NB4 (cell line): ENCODE results near the gene ZNF77.
A peak's percentile ranks its signal among the peaks of the same experiment; 100 is the strongest.

ENCODE experiments used
- DNase-seq: peaks from one replicate; pipeline ENCODE4 v3.0.0; 2010; ENCODE audit warnings: low read depth
- H3K4me3 ChIP-seq: one replicate; pipeline ENCODE4 v1.5.1; 2011; ENCODE audit warnings: mild to moderate bottlenecking, low read depth, low read length, moderate library complexity
- MYC ChIP-seq: IDR thresholded peaks from 2 replicates; pipeline ENCODE4 v1.6.1; 2011; ENCODE audit warnings: low read depth, low read length
- POLR2A ChIP-seq: IDR thresholded peaks from 2 replicates; pipeline ENCODE4 v1.6.1; 2011; ENCODE audit warnings: mild to moderate bottlenecking; ENCODE audit not compliant: insufficient read length; ENCODE audit errors: extremely low read depth
- TF ChIP-seq, protein P1 (sequence below): IDR thresholded peaks from 2 replicates; pipeline ENCODE4 v1.6.1; 2011; ENCODE audit warnings: low read depth, low read length
- TF ChIP-seq, protein P2 (sequence below): IDR thresholded peaks from one replicate; pipeline ENCODE4 v1.5.1; 2012; ENCODE audit warnings: low read depth, low read length

Gene ZNF77

DNA sequence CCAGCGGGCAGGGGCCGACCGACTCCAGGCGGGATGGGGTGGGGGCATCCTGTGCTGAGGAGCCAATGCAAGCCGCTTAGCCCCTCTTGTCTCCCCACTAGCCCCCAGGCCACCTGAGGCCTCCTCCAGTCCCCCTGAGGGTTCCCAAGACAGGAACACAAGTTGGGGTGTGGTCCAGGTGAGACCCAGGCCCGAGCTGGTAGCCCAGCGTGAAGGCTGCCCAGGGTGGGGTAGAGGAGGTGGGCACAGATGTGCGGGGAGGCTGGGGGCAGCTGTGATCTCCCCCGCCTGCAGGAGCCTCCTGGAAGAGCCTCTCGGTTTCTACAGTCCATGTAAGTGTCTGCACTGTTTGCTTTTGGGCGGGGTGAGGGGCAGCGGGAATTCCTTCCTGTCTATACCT lies 43.0 kb upstream of the ZNF77 start:
- H3K4me3 ChIP-seq = no peak overlapping the region
- TF ChIP-seq POLR2A (no peak), MYC (no peak)
- TF ChIP-seq, protein P1, sequence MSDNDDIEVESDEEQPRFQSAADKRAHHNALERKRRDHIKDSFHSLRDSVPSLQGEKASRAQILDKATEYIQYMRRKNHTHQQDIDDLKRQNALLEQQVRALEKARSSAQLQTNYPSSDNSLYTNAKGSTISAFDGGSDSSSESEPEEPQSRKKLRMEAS = no peak
- TF ChIP-seq, protein P2, sequence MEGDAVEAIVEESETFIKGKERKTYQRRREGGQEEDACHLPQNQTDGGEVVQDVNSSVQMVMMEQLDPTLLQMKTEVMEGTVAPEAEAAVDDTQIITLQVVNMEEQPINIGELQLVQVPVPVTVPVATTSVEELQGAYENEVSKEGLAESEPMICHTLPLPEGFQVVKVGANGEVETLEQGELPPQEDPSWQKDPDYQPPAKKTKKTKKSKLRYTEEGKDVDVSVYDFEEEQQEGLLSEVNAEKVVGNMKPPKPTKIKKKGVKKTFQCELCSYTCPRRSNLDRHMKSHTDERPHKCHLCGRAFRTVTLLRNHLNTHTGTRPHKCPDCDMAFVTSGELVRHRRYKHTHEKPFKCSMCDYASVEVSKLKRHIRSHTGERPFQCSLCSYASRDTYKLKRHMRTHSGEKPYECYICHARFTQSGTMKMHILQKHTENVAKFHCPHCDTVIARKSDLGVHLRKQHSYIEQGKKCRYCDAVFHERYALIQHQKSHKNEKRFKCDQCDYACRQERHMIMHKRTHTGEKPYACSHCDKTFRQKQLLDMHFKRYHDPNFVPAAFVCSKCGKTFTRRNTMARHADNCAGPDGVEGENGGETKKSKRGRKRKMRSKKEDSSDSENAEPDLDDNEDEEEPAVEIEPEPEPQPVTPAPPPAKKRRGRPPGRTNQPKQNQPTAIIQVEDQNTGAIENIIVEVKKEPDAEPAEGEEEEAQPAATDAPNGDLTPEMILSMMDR = no peak
- DNase-seq = no peak

DNA sequence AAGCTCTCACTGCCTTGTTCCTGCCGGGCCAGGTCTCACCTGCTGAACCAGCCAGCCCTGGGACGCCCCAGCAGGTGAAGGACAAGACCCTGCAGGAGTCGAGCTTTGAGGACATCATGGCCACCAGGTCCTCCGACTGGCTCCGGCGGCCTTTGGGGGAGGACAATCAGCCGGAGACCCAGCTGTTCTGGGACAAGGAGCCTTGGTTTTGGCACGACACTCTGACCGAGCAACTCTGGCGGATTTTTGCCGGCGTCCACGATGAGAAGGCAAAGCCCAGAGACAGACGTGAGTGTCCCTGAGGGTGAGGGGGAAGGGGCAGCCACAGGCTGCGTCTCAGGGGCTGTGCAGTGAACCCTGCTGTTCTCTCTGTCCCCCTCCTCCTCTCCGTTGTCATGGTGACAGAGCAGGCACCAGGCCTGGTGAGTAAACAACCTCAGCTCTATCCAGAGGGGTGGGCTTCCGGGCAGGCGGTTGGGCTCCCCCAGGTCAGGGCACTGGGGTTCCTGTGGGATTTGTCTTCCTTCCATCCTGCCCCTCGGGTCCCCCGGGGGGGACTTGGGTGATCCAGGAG lies 42.3 kb upstream of the ZNF77 start:
- no peak overlapping the region for H3K4me3 ChIP-seq
- TF ChIP-seq, protein P2 = no peak
- TF ChIP-seq, protein P1 = no peak
- TF ChIP-seq POLR2A (no peak), MYC (no peak)
- no peak for DNase-seq

DNA sequence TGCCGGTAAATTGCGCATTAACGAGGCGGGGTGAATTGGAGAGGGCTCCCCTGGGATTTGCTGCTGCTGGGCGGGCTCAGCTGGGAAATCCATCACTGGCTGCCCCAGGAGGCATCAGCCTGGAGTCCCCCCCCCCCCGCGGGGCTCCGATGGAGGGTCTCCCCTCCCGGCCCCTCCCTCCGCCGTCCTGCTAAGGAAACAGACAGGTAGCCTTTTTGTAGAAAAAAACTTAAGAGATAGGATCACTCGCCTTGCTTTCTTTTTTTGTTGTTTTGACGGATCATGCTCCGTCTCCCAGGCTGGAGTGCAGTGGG lies 39.4 kb upstream of the ZNF77 start:
- no peak for DNase-seq
- no peak overlapping the region for H3K4me3 ChIP-seq
- no peak for TF ChIP-seq POLR2A
- TF ChIP-seq, protein P1 = 0 out of 2 replicates have a peak, but pooled peaks have one; percentile 26

DNA sequence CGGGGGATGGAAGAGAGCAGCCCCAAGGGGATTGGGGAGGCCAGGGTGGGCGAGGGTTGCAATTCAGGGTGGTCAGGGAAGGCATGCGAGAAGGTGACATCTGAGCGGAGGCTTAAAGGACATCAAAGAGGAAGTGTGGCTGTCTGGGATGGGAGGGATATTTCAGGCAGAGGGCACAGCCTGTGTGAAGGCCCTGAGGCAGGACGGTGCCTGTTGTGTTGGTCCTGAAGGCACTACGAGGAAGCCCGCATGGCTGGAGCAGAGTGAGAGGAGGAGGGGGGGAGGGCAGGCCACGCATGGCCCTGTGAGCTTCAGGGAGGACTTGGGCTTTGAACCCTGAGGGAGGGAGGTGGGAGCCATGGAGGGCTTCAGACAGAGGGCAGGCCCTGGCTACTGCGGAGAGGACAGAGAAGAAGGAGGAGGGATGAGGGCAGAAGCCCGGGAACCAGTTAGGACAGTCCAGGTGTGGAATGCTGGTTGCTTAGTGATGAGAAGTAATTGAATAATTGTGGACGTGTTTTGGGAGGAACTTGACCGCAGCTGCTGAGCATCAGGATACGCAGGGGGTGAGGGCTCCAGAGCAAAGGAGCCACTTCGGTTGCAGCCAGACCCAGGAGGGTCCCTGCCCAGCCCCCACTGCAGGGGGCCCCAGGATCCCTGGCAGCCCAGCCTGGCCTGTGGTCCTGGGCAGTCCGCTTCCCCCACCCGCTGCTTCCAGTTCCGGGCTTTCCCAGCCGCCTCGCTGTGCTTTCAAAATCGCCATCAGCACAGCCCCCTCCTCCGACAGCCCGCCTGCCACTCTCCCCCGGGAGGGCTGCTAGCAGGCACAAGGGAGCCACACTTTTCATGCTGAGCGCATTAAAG lies 38.8 kb upstream of the ZNF77 start:
- TF ChIP-seq, protein P1 = no peak
- TF ChIP-seq MYC = 0 out of 2 replicates have a peak, but pooled peaks have one; percentile 23
- TF ChIP-seq, protein P2 = no peak
- H3K4me3 ChIP-seq = no peak overlapping the region
- peak; percentile 88 for DNase-seq

DNA sequence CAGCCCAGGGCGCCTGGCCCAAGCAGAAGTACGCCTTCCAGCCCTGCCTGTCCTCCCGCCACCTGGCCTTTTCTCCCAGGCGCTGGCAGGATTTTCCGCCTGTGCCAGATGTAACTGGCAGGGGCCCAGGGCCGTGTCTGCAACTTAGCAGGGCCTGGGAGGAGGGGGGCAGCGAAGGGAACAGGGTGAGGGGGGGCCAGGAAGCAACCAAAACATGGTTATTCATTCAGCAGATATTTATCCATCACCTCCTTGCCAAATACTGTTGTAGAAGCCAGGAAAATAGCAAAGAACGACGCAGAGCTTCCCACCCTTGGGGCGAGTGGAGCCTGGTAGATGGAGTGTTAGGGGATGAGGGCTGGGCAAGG lies 38.2 kb upstream of the ZNF77 start:
- H3K4me3 ChIP-seq = no peak overlapping the region
- no peak for DNase-seq
- TF ChIP-seq, protein P2 = no peak

DNA sequence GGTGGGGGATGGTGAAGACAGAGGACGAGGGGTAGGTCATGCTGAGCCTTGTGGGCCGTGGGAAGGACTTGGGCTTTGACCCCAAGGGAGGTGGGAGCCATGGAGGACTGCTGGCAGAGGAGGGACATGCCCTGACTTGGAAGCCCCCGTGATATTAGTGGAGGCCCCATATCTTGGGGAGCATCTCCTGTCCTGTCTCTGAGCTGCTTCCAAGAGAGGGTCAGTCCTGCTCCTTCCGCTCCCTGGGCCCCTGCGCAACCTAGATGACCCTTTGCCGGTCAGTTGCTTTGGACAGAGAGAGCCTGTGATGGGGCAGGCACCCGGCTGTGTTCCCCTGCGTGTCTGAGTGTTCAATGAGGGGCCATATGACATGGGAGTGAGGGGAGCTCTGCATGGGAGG lies 37.8 kb upstream of the ZNF77 start:
- TF ChIP-seq POLR2A (no peak), MYC (no peak)
- TF ChIP-seq, protein P1 = no peak
- TF ChIP-seq, protein P2 = no peak
- no peak overlapping the region for H3K4me3 ChIP-seq

More for the DNA sequence above, 37.8 kb upstream of the ZNF77 start:
- DNase-seq = no peak
